Measurements from ENCODE around the gene PTPRN2. TPM values are rescaled to one million over a fixed set of nuclear protein-coding genes. Genes with fewer than 3 reads are reported as not detected.

PTPRN2 gene
- total and polyA plus RNA-seq, 7 donors, result 0.47 to 0.82 (median 0.51) TPM

GRCh38 chr7:157827045-157827862 lies 760.4 kb downstream of the PTPRN2 start:
- whole genome bisulfite sequencing, 3 donors, result 83 to 86% (median 83%) methylated on average over 23 of the region's 23 CpGs
- intact Hi-C loops (cut with DNase I), result no loop called here
- H3K9me3 ChIP-seq, result no peaks in the 10 kb centered on the region
- H3K27ac ChIP-seq, result no peak overlapping the region
- peaks cover 0 to 4% (median 0%) of the 10 kb centered on the region in 3 donors for H3K27me3 ChIP-seq (ENCODE audit: insufficient read depth in 3 of 3, low read length in 2 of 3)
- no peaks in the 10 kb centered on the region for H3K4me1 ChIP-seq
- no peak overlapping the region for H3K4me3 ChIP-seq
- no peak for ATAC-seq
- no peaks in the 10 kb centered on the region for H3K36me3 ChIP-seq (ENCODE audit: insufficient read depth in 1 of 2, low read depth in 1 of 2)
- no peak for DNase-seq
- no peak for TF ChIP-seq CTCF (IDR thresholded peaks at IDR 0.05)

- no peak for ATAC-seq
Observed at GRCh38 chr7:157826566-157826965, 761.1 kb downstream of the PTPRN2 start.

GRCh38 chr7:157825325-157825724 lies 762.3 kb downstream of the PTPRN2 start:
- intact Hi-C loops (cut with DNase I), result no loop called here
- peaks cover 0 to 7% (median 1%) of the 10 kb centered on the region in 3 donors for H3K27me3 ChIP-seq (ENCODE audit: insufficient read depth in 3 of 3, low read length in 2 of 3)

More at GRCh38 chr7:157826566-157826965, 761.1 kb downstream of the PTPRN2 start:
- WGBS, 3 donors, result 95 to 96% (median 95%) methylated on average over 17 of the region's 17 CpGs
- TF ChIP-seq CTCF (IDR thresholded peaks at IDR 0.05), result no peak
- Histone ChIP-seq H3K27ac (no peak overlapping the region), H3K9me3 (no peaks in the 10 kb centered on the region), H3K4me1 (no peaks in the 10 kb centered on the region), H3K4me3 (no peak overlapping the region), H3K27me3 (ENCODE audit: insufficient read depth in 3 of 3, low read length in 2 of 3) (peaks cover 0 to 4% (median 1%) of the 10 kb centered on the region in 3 donors), H3K36me3 (ENCODE audit: insufficient read depth in 1 of 2, low read depth in 1 of 2) (no peaks in the 10 kb centered on the region)
- DNase-seq, result no peak
- intact Hi-C loops (cut with DNase I), result no loop called here

GRCh38 chr7:157824819-157825121 lies 762.9 kb downstream of the PTPRN2 start:
- ATAC-seq (no peak), DNase-seq (no peak)
- H3K9me3 ChIP-seq, result no peaks in the 10 kb centered on the region
- no peak overlapping the region for H3K4me3 ChIP-seq
- H3K27me3 ChIP-seq (ENCODE audit: insufficient read depth in 3 of 3, low read length in 2 of 3), result peaks cover 0 to 7% (median 1%) of the 10 kb centered on the region in 3 donors
- intact Hi-C loops (cut with DNase I), result no loop called here
- no peak overlapping the region for H3K27ac ChIP-seq
- WGBS, 3 donors, result 80 to 84% (median 83%) methylated on average over 8 of the region's 8 CpGs
- H3K36me3 ChIP-seq (ENCODE audit: insufficient read depth in 1 of 2, low read depth in 1 of 2), result no peaks in the 10 kb centered on the region
- no peak for TF ChIP-seq CTCF (IDR thresholded peaks at IDR 0.05)
- no peaks in the 10 kb centered on the region for H3K4me1 ChIP-seq

More at GRCh38 chr7:157825325-157825724, 762.3 kb downstream of the PTPRN2 start:
- no peak for TF ChIP-seq CTCF (IDR thresholded peaks at IDR 0.05)
- ATAC-seq (no peak), DNase-seq (no peak)
- Histone ChIP-seq H3K36me3 (ENCODE audit: insufficient read depth in 1 of 2, low read depth in 1 of 2) (no peaks in the 10 kb centered on the region), H3K9me3 (no peaks in the 10 kb centered on the region), H3K4me3 (no peak overlapping the region), H3K4me1 (no peaks in the 10 kb centered on the region), H3K27ac (no peak overlapping the region)
- 55 to 56% (median 56%) methylated on average over 6 of the region's 6 CpGs for WGBS, 3 donors

All from psoas muscle (tissue), 8 donors.